22Rv1 (cell line): ENCODE data around the gene CTNND2.

Experiments
- CTCF ChIP-seq: fragments of 450-650 bp; IDR thresholded peaks from 2 replicates; pipeline ENCODE4 v1.5.1; 2017; ENCODE audit warnings: mild to moderate bottlenecking
- ZFX ChIP-seq: fragments of 450-650 bp; IDR thresholded peaks from 2 replicates; pipeline ENCODE4 v1.6.1; 2017; ENCODE audit warnings: antibody characterized with exemption, borderline replicate concordance

- TF ChIP-seq CTCF (no peak), ZFX (no peak)
Measured at GRCh38 chr5:11801061-11801460, 103.2 kb downstream of the CTNND2 start.
